ENCODE results near the gene KLK2. TPM values are rescaled to one million over a fixed set of nuclear protein-coding genes. Genes with fewer than 3 reads are reported as not detected.

KLK2 gene
- total and polyA plus RNA-seq, 2 of the 13 experiments (the other 11 are each of a cell fraction or from before 2014, with no cell fraction given) = 0.11 TPM; not detected in 1

DNA sequence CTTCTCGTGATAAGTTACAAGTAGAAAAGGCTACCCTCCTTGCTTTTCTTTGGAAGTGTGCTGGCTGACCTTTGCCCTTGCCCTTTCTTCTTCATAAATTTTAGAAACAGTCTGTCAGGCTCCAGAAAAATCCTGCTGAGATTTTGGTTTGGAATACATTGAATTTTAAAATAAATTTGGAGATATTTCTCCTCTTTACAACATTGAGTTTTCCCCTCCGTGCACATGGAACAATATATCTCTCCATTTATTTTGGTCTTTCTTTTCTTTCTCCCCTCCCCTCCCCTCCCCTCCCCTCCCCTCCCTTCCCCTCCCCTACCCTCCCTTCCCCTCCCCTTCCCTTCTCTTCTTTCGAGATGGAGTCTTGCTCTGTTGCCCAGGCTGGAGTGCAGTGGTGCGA is 29.4 kb downstream of the KLK2 start:
- Histone ChIP-seq H3K9ac (ENCODE audit: insufficient read depth, low read depth, low read length) (no peak overlapping the region), H3K9me3 (ENCODE audit: low read length) (no peaks in the 10 kb centered on the region), H2AFZ (ENCODE audit: low read length) (no peak overlapping the region), H3K79me2 (ENCODE audit: insufficient read depth, low read length) (no peaks in the 10 kb centered on the region), H3K36me3 (replicated peaks in 1 of 2; ENCODE audit: control insufficient read depth in 1 of 2, insufficient read depth in 2 of 2, low read length in 2 of 2) (no peaks in the 10 kb centered on the region), H4K20me1 (ENCODE audit: insufficient read depth, low read length) (no peaks in the 10 kb centered on the region), H3K4me3 (replicated peaks in 1 of 3; ENCODE audit: insufficient read depth in 1 of 3, low read depth in 2 of 3, low read length in 3 of 3) (no peak overlapping the region), H3K27ac (ENCODE audit: extremely low read length, insufficient read depth, low read length) (no peak overlapping the region), H3K27me3 (ENCODE audit: control insufficient read depth in 1 of 2, insufficient read depth in 2 of 2, low read length in 2 of 2) (no peaks in the 10 kb centered on the region; a peak in 2 of 5 replicates), H3K4me2 (ENCODE audit: low read depth, low read length) (no peak overlapping the region), H3K4me1 (ENCODE audit: insufficient read depth, low read length) (no peaks in the 10 kb centered on the region)
- intact Hi-C loops (cut with micrococcal nuclease; ENCODE audit: unreplicated experiment) (no loop called here), in situ Hi-C loops (cut with HindIII; ENCODE audit: extremely low pct_ligation_motif_present, low pct_unique_long_range_greater_than_20kb) (no loop called here)
- WGBS (ENCODE audit: low lambda C conversion rate) = 31% methylated on average over 4 of the region's 4 CpGs
- no peak for ATAC-seq
- POLR2A ChIA-PET = no interaction called here
- CTCF ChIA-PET (ENCODE audit: low intra/inter-chr PET ratio, low total read pairs) = no interaction called here
- no peak for FAIRE-seq
- DNase-seq (ENCODE audit: low spot score) = no peak
- TF ChIP-seq HNRNPK (IDR thresholded peaks at IDR 0.05; ENCODE audit: low read depth, low read length, poor library complexity, severe bottlenecking) = peak; percentile 92
- no peak for TF ChIP-seq ZNF772 (CRISPR knock-in tag; IDR thresholded peaks at IDR 0.05)
- TF ChIP-seq, protein P1, sequence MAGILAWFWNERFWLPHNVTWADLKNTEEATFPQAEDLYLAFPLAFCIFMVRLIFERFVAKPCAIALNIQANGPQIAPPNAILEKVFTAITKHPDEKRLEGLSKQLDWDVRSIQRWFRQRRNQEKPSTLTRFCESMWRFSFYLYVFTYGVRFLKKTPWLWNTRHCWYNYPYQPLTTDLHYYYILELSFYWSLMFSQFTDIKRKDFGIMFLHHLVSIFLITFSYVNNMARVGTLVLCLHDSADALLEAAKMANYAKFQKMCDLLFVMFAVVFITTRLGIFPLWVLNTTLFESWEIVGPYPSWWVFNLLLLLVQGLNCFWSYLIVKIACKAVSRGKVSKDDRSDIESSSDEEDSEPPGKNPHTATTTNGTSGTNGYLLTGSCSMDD (CRISPR knock-in tag; IDR thresholded peaks at IDR 0.05) = no peak
- TF ChIP-seq SYNCRIP (IDR thresholded peaks at IDR 0.05; ENCODE audit: insufficient read depth, low read depth, low read length) = no peak
- no peak for TF ChIP-seq RERE (CRISPR knock-in tag; IDR thresholded peaks at IDR 0.05; ENCODE audit: low read depth)
- no peak for TF ChIP-seq GATAD1 (CRISPR knock-in tag; IDR thresholded peaks at IDR 0.05)
- no peak for TF ChIP-seq MLX (CRISPR knock-in tag; IDR thresholded peaks at IDR 0.05)
- TF ChIP-seq ZNF343 (CRISPR knock-in tag; IDR thresholded peaks at IDR 0.05) = no peak
- TF ChIP-seq PCBP1 (IDR thresholded peaks at IDR 0.05; ENCODE audit: borderline replicate concordance, low read depth, low read length) = peak; percentile 80; the same call in 1 of the 2 replicates
- no peak for TF ChIP-seq KDM4B (CRISPR knock-in tag; IDR thresholded peaks at IDR 0.05)
- TF ChIP-seq SRSF1 (optimal IDR thresholded peaks at IDR 0.05; ENCODE audit: low read depth, low read length) = no peak
- TF ChIP-seq CHCHD3 (CRISPR knock-in tag; IDR thresholded peaks at IDR 0.05) = no peak
- BruUV-seq (replicated peaks) = no TSS peak

Measured in HepG2 (cell line).